Trophoblast cell (in vitro differentiated cells and primary cell): ENCODE results near the gene AP4E1.
"Not testable (repeated sequence)": the region's sequence is repeated elsewhere in the genome, so short reads cannot be mapped to it uniquely, and the experiment has no call there.

Experiments used
- DNase-seq, 2 donors: peaks; one replicate each; pipeline ENCODE4 v3.0.0-alpha.2; 2016
- H2AFZ ChIP-seq: 2 replicates; pipeline ENCODE4 v1.6.1; 2013; ENCODE audit warnings: low read length, moderate library complexity, mild to moderate bottlenecking; ENCODE audit not compliant: insufficient read depth, poor library complexity
- H2AK5ac ChIP-seq: 2 replicates; pipeline ENCODE4 v1.6.1; 2013; ENCODE audit warnings: mild to moderate bottlenecking, low read length
- H2BK120ac ChIP-seq: 2 replicates; pipeline ENCODE4 v1.6.1; 2013; ENCODE audit warnings: low read length, mild to moderate bottlenecking, moderate library complexity; ENCODE audit not compliant: insufficient read depth, poor library complexity
- H2BK12ac ChIP-seq: 2 replicates; pipeline ENCODE4 v1.6.1; 2013; ENCODE audit warnings: mild to moderate bottlenecking, low read length, moderate library complexity
- H2BK5ac ChIP-seq: 2 replicates; pipeline ENCODE4 v1.6.1; 2013; ENCODE audit warnings: low read length, low read depth, moderate library complexity, mild to moderate bottlenecking; ENCODE audit not compliant: poor library complexity
- H3K14ac ChIP-seq: 2 replicates; pipeline ENCODE4 v1.6.1; 2013; ENCODE audit warnings: mild to moderate bottlenecking, low read length
- H3K18ac ChIP-seq: 2 replicates; pipeline ENCODE4 v1.6.1; 2013; ENCODE audit warnings: mild to moderate bottlenecking, low read length
- H3K23ac ChIP-seq: 2 replicates; pipeline ENCODE4 v1.6.1; 2013; ENCODE audit warnings: low read length
- H3K27ac ChIP-seq: 2 replicates; pipeline ENCODE4 v1.5.1; 2013; ENCODE audit warnings: low read depth, mild to moderate bottlenecking, inconsistent platforms, low read length, moderate library complexity
- H3K27me3 ChIP-seq: 2 replicates; pipeline ENCODE4 v1.6.1; 2013; ENCODE audit warnings: inconsistent platforms, mild to moderate bottlenecking, low read length, moderate library complexity; ENCODE audit not compliant: insufficient read depth
- H3K36me3 ChIP-seq, 2 experiments: 1 replicate in 1 of 2; 2 replicates in 1 of 2; pipeline ENCODE4 v1.6.1; 2013; ENCODE audit warnings: low read length in 2 of 2, mild to moderate bottlenecking in 2 of 2, moderate library complexity in 1 of 2; ENCODE audit not compliant: insufficient read depth in 2 of 2, control insufficient read depth in 1 of 2
- H3K4ac ChIP-seq: 2 replicates; pipeline ENCODE4 v1.6.1; 2013; ENCODE audit warnings: low read depth, mild to moderate bottlenecking, low read length, moderate library complexity
- H3K4me1 ChIP-seq, 2 experiments: 1 replicate in 1 of 2; 2 replicates in 1 of 2; pipeline ENCODE4 v1.6.1; 2013; ENCODE audit warnings: low read length in 2 of 2, mild to moderate bottlenecking in 2 of 2, moderate library complexity in 1 of 2; ENCODE audit not compliant: insufficient read depth in 2 of 2, control insufficient read depth in 1 of 2
- H3K4me2 ChIP-seq: 2 replicates; pipeline ENCODE4 v1.6.1; 2013; ENCODE audit warnings: inconsistent platforms, mild to moderate bottlenecking, low read length, moderate library complexity
- H3K4me3 ChIP-seq: 2 replicates; pipeline ENCODE4 v1.5.1; 2013; ENCODE audit warnings: mild to moderate bottlenecking, low read depth, low read length, inconsistent platforms
- H3K79me1 ChIP-seq: one replicate; pipeline ENCODE4 v1.6.1; 2013; ENCODE audit warnings: low read length
- H3K79me2 ChIP-seq: 2 replicates; pipeline ENCODE4 v1.6.1; 2013; ENCODE audit warnings: low read length, mild to moderate bottlenecking; ENCODE audit not compliant: control insufficient read depth, insufficient read depth, poor library complexity
- H3K9ac ChIP-seq: 2 replicates; pipeline ENCODE4 v1.6.1; 2013; ENCODE audit warnings: mild to moderate bottlenecking, low read length
- H3K9me3 ChIP-seq: 2 replicates; pipeline ENCODE4 v1.6.1; 2013; ENCODE audit warnings: low read depth, mild to moderate bottlenecking, control low read depth, inconsistent platforms, low read length; ENCODE audit not compliant: insufficient read depth
- H4K12ac ChIP-seq: 2 replicates; pipeline ENCODE4 v1.6.1; 2013; ENCODE audit warnings: low read depth, mild to moderate bottlenecking, low read length, moderate library complexity
- H4K8ac ChIP-seq: 2 replicates; pipeline ENCODE4 v1.6.1; 2013; ENCODE audit warnings: low read depth, mild to moderate bottlenecking, low read length, moderate library complexity
- H4K91ac ChIP-seq: one replicate; pipeline ENCODE4 v1.6.1; 2013; ENCODE audit warnings: low read depth, mild to moderate bottlenecking, low read length, moderate library complexity
- WGBS: extraction: QIAGEN DNeasy Blood & Tissue Kit; methylation state at CpG from one replicate; pipeline ENCODE4 v1.1.7; 2013; ENCODE audit warnings: missing lambda C conversion rate; ENCODE audit not compliant: insufficient read length, insufficient coverage; ENCODE audit errors: extremely low coverage; 5-methylcytosine and 5-hydroxymethylcytosine counted together

Gene AP4E1

GRCh38 chr15:50911621-50912020, 3.1 kb downstream of the AP4E1 start:
- H3K4me3 ChIP-seq: no peak overlapping the region
- peak overlapping the region; percentile 84 for H4K91ac ChIP-seq
- H2BK12ac ChIP-seq: peak overlapping the region; percentile 73
- no peak overlapping the region for H2AFZ ChIP-seq
- H4K8ac ChIP-seq: no peak overlapping the region
- H3K4ac ChIP-seq: no peak overlapping the region
- H3K4me1 ChIP-seq: peaks cover 2 to 4% of the 10 kb centered on the region in 2 experiments
- H2AK5ac ChIP-seq: no peak overlapping the region
- peak in 1 of 2 donors; percentile 4 for DNase-seq
- no CpG with 5 or more reads among the region's 5 CpGs for WGBS
- H3K79me2 ChIP-seq: peaks cover 11% of the 10 kb centered on the region
- peaks cover 3 to 7% of the 10 kb centered on the region in 2 experiments for H3K36me3 ChIP-seq
- no peaks in the 10 kb centered on the region for H3K9me3 ChIP-seq
- H4K12ac ChIP-seq: no peak overlapping the region
- H3K14ac ChIP-seq: peak overlapping the region; percentile 34
- H3K79me1 ChIP-seq: peaks cover 15% of the 10 kb centered on the region
- H3K4me2 ChIP-seq: no peak overlapping the region
- no peaks in the 10 kb centered on the region for H3K27me3 ChIP-seq
- H3K27ac ChIP-seq: peak overlapping the region; percentile 20
- peak overlapping the region; percentile 74 for H2BK120ac ChIP-seq
- peak overlapping the region; percentile 53 for H2BK5ac ChIP-seq
- H3K23ac ChIP-seq: no peak overlapping the region
- peak overlapping the region; percentile 49 for H3K18ac ChIP-seq
- no peak overlapping the region for H3K9ac ChIP-seq

- WGBS: no CpG with 5 or more reads among the region's 4 CpGs
- no peak overlapping the region for H3K23ac ChIP-seq
- no peak overlapping the region for H3K14ac ChIP-seq
- H2BK5ac ChIP-seq: no peak overlapping the region
- H3K79me2 ChIP-seq: peaks cover 1% of the 10 kb centered on the region
- H2AFZ ChIP-seq: no peak overlapping the region
- no peak overlapping the region for H3K4ac ChIP-seq
- peaks cover 15 to 24% of the 10 kb centered on the region in 2 experiments for H3K36me3 ChIP-seq
- H2BK12ac ChIP-seq: no peak overlapping the region
- no peak overlapping the region for H4K8ac ChIP-seq
- no peaks in the 10 kb centered on the region for H3K9me3 ChIP-seq
- no peak for DNase-seq
- H2BK120ac ChIP-seq: no peak overlapping the region
- H3K27me3 ChIP-seq: no peaks in the 10 kb centered on the region
- no peak overlapping the region for H4K12ac ChIP-seq
- H3K4me3 ChIP-seq: no peak overlapping the region
- no peak overlapping the region for H3K4me2 ChIP-seq
- peaks cover 0 to 2% of the 10 kb centered on the region in 2 experiments for H3K4me1 ChIP-seq
- no peak overlapping the region for H3K9ac ChIP-seq
- peaks cover 2% of the 10 kb centered on the region for H3K79me1 ChIP-seq
- H3K18ac ChIP-seq: no peak overlapping the region
- no peak overlapping the region for H2AK5ac ChIP-seq
- H3K27ac ChIP-seq: no peak overlapping the region
- H4K91ac ChIP-seq: no peak overlapping the region
These were observed 7.9 kb downstream of the AP4E1 start for GRCh38 chr15:50916400-50916799.

GRCh38 chr15:50919359-50919758, 10.9 kb downstream of the AP4E1 start:
- H2BK5ac ChIP-seq, H2AK5ac ChIP-seq, H4K91ac ChIP-seq, H3K4me1 ChIP-seq, H3K27ac ChIP-seq, H3K9ac ChIP-seq, H3K4me2 ChIP-seq, H4K8ac ChIP-seq, H3K27me3 ChIP-seq, H3K79me1 ChIP-seq, H3K18ac ChIP-seq, H4K12ac ChIP-seq, H3K79me2 ChIP-seq, H3K23ac ChIP-seq, H3K4me3 ChIP-seq, H3K4ac ChIP-seq, H3K14ac ChIP-seq, H2AFZ ChIP-seq, H2BK12ac ChIP-seq, H2BK120ac ChIP-seq, H3K9me3 ChIP-seq, DNase-seq: not testable (repeated sequence)
- no CpG with 5 or more reads among the region's 4 CpGs for WGBS
- H3K36me3 ChIP-seq: peaks cover 15 to 18% of the 10 kb centered on the region in 2 experiments

GRCh38 chr15:50925281-50925680, 16.8 kb downstream of the AP4E1 start:
- Histone ChIP-seq H3K79me1 (no peaks in the 10 kb centered on the region), H3K14ac (no peak overlapping the region), H3K4ac (no peak overlapping the region), H3K4me1 (no peaks in the 10 kb centered on the region), H3K9ac (no peak overlapping the region), H3K18ac (no peak overlapping the region), H3K36me3 (peaks cover 13 to 19% of the 10 kb centered on the region in 2 experiments), H3K9me3 (no peaks in the 10 kb centered on the region), H3K27ac (no peak overlapping the region), H4K8ac (no peak overlapping the region), H3K4me3 (no peak overlapping the region), H2BK5ac (no peak overlapping the region), H3K23ac (no peak overlapping the region), H2BK120ac (no peak overlapping the region), H4K91ac (no peak overlapping the region), H3K79me2 (no peaks in the 10 kb centered on the region), H2AK5ac (no peak overlapping the region), H3K27me3 (no peaks in the 10 kb centered on the region), H4K12ac (no peak overlapping the region), H2BK12ac (no peak overlapping the region), H2AFZ (no peak overlapping the region), H3K4me2 (no peak overlapping the region)
- DNase-seq: no peak
- no CpG with 5 or more reads among the region's 1 CpG for WGBS
